Measurements from ENCODE around the gene TMEM95. TPM values are rescaled to one million over a fixed set of nuclear protein-coding genes. Genes with fewer than 3 reads are reported as not detected.

TMEM95 gene
- total and polyA plus RNA-seq, 2 of the 8 experiments (the other 6 are each of a cell fraction or from before 2014, with no cell fraction given): not detected

DNA sequence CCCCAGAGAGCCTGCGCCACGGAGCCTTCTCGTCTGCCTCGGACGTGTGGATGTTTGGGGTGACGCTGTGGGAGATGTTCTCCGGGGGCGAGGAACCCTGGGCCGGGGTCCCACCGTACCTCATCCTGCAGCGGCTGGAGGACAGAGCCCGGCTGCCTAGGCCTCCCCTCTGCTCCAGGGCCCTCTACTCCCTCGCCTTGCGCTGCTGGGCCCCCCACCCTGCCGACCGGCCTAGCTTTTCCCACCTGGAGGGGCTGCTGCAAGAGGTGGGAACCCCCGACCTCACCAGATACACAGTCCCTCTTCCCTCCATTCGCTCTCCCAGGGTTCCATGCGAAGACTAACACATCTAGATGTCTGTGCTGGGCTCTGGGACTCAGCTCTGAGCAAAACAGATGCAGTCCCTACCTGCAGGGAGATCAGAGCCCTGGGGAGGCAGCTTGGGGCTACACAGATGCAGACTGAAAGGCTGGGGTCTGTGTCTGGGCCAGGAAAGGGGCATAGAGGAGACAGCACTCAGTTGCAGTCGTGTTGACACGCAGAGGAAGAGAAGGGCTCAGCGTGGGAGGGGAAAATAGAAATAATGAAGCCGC is 29.6 kb downstream of the TMEM95 start:
- no peak overlapping the region for H2AK5ac ChIP-seq (ENCODE audit: low read depth, low read length)
- H4K91ac ChIP-seq (replicated peaks; ENCODE audit: insufficient read length, low read length): no peak overlapping the region
- peak overlapping the region in 2 of 4 experiments; percentile 46 to 66; a peak in 5 of 7 replicates for H3K9ac ChIP-seq (replicated peaks in 1 of 4; ENCODE audit: extremely low read depth in 1 of 4, low read depth in 3 of 4, low read length in 3 of 4)
- H2BK15ac ChIP-seq (ENCODE audit: low read length): no peak overlapping the region
- peak overlapping the region; percentile 36 to 60 (median 46) for H3K4me3 ChIP-seq (ENCODE audit: extremely low read depth in 1 of 4, insufficient read depth in 2 of 4, low read depth in 3 of 4, low read length in 4 of 4)
- H4K5ac ChIP-seq (ENCODE audit: insufficient read length, low read depth, low read length): no peak overlapping the region
- no peak overlapping the region for H3K56ac ChIP-seq (replicated peaks; ENCODE audit: insufficient read length, low read depth, low read length)
- no peak overlapping the region for H4K8ac ChIP-seq (ENCODE audit: extremely low read depth, insufficient read depth, low read length)
- H2BK20ac ChIP-seq (ENCODE audit: low read length): no peak overlapping the region
- no peak overlapping the region for H2BK5ac ChIP-seq (ENCODE audit: low read depth, low read length)
- peaks cover 2 to 10% of the 10 kb centered on the region in 2 experiments for H4K20me1 ChIP-seq (replicated peaks in 1 of 2; ENCODE audit: control insufficient read depth in 1 of 2, insufficient read depth in 2 of 2, low read length in 2 of 2)
- H3K23me2 ChIP-seq (ENCODE audit: low read depth, low read length): peaks cover 12% of the 10 kb centered on the region; the same call in 1 of the 2 replicates
- ChIA-PET CTCF (ENCODE audit: partially characterized antibody) (interaction anchor here (0.7 to 4.0 kb wide), 9 partner anchors 9 to 176 kb away, joined by 3 to 21 read pairs (median 6); partner anchors contain the start of genes PLSCR3 and TMEM95), POLR2A (ENCODE audit: partially characterized antibody) (interaction anchor here (0.6 to 3.7 kb wide), 12 partner anchors 9 to 228 kb away, joined by 3 to 16 read pairs (median 4); partner anchors contain the start of genes PLSCR3, TMEM95 and ZBTB4)
- H3K79me1 ChIP-seq (ENCODE audit: low read depth, low read length): peaks cover 3% of the 10 kb centered on the region; the same call in 1 of the 2 replicates
- H2BK12ac ChIP-seq (ENCODE audit: low read depth, low read length): no peak overlapping the region
- no peak for FAIRE-seq
- no peak overlapping the region for H2BK120ac ChIP-seq (replicated peaks; ENCODE audit: low read depth, low read length)
- H3K14ac ChIP-seq (ENCODE audit: insufficient read length): no peak overlapping the region
- peaks cover 0 to 17% (median 10%) of the 10 kb centered on the region in 4 experiments; a peak in 6 of 7 replicates for H3K4me1 ChIP-seq (replicated peaks in 1 of 4; ENCODE audit: control insufficient read depth in 3 of 4, insufficient read depth in 4 of 4, low read length in 3 of 4)
- no peak overlapping the region for H3K4ac ChIP-seq (replicated peaks; ENCODE audit: insufficient read length, low read depth, low read length)
- DNase-seq (ENCODE audit: low read depth in 1 of 2, low spot score in 2 of 2): no peak
- H3K27me3 ChIP-seq (replicated peaks in 1 of 4; ENCODE audit: control insufficient read depth in 3 of 4, extremely low read depth in 1 of 4, insufficient read depth in 3 of 4, low read length in 3 of 4): peaks cover 0 to 39% (median 29%) of the 10 kb centered on the region in 4 experiments; a peak in 6 of 7 replicates
- no peak overlapping the region for H3K23ac ChIP-seq (ENCODE audit: insufficient read length)
- no peak overlapping the region for H3K27ac ChIP-seq (ENCODE audit: low read depth, low read length)
- H2AFZ ChIP-seq (ENCODE audit: low read length): no peak overlapping the region
- H3K36me3 ChIP-seq (ENCODE audit: control insufficient read depth in 2 of 4, insufficient read depth in 4 of 4, low read length in 3 of 4): peaks cover 0 to 13% (median 2%) of the 10 kb centered on the region in 4 experiments; a peak in 5 of 8 replicates
- H3K9me3 ChIP-seq (ENCODE audit: insufficient read depth in 2 of 2, low read depth in 1 of 2, low read length in 1 of 2): peaks cover 0 to 2% of the 10 kb centered on the region in 2 experiments; a peak in 1 of 4 replicates
- peak overlapping the region; percentile 78 for H3K4me2 ChIP-seq (ENCODE audit: insufficient read depth in 1 of 2, low read depth in 2 of 2, low read length in 2 of 2)
- H3K18ac ChIP-seq (ENCODE audit: extremely low read depth, low read length): no peak overlapping the region; the same call in 1 of the 2 replicates
- H3K79me2 ChIP-seq (ENCODE audit: control insufficient read depth in 1 of 2, insufficient read depth in 2 of 2, low read length in 2 of 2): no peaks in the 10 kb centered on the region
- 42% methylated on average over 23 of the region's 23 CpGs; no CpG with 5 or more reads in 1 of the 2 experiments for WGBS, 2 experiments (ENCODE audit: extremely low coverage in 1 of 2, insufficient coverage in 1 of 2, insufficient read length in 1 of 2, insufficient replicate concordance in 2 of 2, low coverage in 1 of 2, low lambda C conversion rate in 2 of 2, missing lambda C conversion rate in 1 of 2)
- TF ChIP-seq CBX8 (IDR thresholded peaks at IDR 0.05; ENCODE audit: borderline replicate concordance, low read depth, low read length) (no peak), POLR2AphosphoS5 (IDR thresholded peaks at IDR 0.05; ENCODE audit: low read depth, low read length) (no peak), JUND (IDR thresholded peaks at IDR 0.05; ENCODE audit: low read length) (no peak), HDAC2 (IDR thresholded peaks at IDR 0.05; ENCODE audit: borderline replicate concordance in 1 of 2, low read depth in 2 of 2, low read length in 2 of 2) (no peak), ASH2L (IDR thresholded peaks at IDR 0.05; ENCODE audit: low read length) (no peak), SP1 (IDR thresholded peaks at IDR 0.05; ENCODE audit: low read depth, low read length) (no peak), GTF2F1 (IDR thresholded peaks at IDR 0.05; ENCODE audit: borderline replicate concordance, low read depth, low read length) (no peak), YY1 (IDR thresholded peaks at IDR 0.05; ENCODE audit: low read depth, low read length) (no peak), EZH2 (IDR thresholded peaks at IDR 0.05; ENCODE audit: low read depth, low read length, severe bottlenecking) (no peak)
- TF ChIP-seq, protein P1, sequence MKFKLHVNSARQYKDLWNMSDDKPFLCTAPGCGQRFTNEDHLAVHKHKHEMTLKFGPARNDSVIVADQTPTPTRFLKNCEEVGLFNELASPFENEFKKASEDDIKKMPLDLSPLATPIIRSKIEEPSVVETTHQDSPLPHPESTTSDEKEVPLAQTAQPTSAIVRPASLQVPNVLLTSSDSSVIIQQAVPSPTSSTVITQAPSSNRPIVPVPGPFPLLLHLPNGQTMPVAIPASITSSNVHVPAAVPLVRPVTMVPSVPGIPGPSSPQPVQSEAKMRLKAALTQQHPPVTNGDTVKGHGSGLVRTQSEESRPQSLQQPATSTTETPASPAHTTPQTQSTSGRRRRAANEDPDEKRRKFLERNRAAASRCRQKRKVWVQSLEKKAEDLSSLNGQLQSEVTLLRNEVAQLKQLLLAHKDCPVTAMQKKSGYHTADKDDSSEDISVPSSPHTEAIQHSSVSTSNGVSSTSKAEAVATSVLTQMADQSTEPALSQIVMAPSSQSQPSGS (IDR thresholded peaks at IDR 0.05; ENCODE audit: low read length): no peak

Measured in H1 (cell line).